HG02642 (cell line): ENCODE results near the gene KCNH4.
"Not testable (repeated sequence)": the region's sequence is repeated elsewhere in the genome, so short reads cannot be mapped to it uniquely, and the experiment has no call there.

Experiments used
- ATAC-seq: cut with Tn5 transposase; IDR thresholded peaks from one replicate; pipeline ENCODE4 v1.9.1; 2021; ENCODE audit warnings: mild to moderate bottlenecking; ENCODE audit not compliant: unreplicated experiment, poor library complexity

Gene KCNH4

GRCh38 chr17:42142371-42142896, 38.5 kb downstream of the KCNH4 start:
- no peak for ATAC-seq

DNA sequence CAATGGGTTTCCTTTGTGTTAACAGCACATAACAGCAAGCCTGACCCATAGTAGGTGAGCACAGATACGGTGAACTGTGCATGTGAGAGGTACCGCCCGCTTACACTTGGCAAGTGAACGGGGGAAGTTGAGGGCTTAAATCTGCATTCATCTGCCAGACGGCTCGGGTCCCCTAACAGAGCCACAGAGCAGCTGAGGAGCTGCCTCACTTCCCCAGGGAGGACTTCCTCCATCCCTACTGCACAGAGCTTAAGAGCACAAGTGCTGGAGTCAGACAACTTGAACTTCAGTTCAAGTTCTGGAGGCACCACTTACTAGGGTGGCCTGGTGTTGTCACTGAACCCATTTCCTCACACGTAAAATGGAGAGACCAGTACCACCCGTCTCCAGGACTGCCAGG, 39.6 kb downstream of the KCNH4 start:
- no peak for ATAC-seq

- ATAC-seq, result not testable (repeated sequence)
Measured at GRCh38 chr17:42140690-42141089, 40.3 kb downstream of the KCNH4 start.

DNA sequence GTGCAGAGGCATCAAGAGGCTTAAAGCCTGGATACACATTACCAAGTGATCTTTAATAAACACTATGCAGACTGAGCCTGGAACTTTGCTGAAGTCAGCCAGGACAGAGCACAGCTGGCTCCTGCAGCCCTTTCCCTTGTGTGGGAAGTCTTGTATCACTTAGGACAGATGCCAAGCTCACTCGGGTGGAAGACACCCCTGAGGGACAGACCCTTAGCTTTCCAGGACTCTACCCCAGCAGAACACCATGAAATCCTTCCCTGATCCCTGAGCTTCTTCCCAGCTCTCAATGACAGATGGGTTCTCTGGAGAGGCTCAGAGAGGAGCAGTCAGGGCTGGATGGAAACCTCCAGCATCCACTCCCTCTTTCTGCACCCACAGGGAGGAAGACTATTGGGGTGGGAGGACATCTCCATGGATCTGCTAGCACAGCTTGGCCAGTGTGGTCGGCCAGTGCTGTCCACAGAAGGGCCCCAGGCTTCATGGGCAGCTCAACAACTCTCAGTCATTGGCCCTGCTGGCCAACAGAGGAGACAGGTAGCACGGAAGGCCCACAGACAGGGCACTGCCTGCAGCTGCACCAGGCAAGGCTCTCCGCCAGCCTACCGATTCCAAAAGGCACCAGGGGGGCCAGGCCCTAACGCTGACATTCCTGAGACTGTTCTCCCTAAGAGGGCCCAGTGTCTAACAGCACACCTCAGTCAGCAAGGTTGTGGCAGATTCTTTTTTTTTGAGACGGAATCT, 42.0 kb downstream of the KCNH4 start:
- ATAC-seq, result no peak

DNA sequence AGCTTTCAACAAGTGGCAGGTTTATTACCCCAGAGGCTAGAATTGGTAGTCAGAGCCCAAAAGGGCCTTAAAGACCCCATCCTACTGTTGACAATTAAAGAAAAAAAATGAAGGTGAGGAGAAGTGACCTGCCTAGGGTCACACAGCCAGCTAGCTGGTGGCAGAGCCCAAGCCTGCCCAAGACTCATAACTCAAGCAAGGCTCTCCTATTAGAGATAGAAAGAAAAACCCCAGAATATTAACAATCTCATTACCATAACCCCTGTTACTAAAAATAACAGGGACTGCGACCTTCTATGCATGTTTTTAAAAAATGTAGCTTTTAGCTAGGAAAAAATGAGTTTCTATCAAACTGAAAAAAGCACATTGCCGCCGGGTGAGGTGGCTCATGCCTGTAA, 44.3 kb downstream of the KCNH4 start:
- no peak for ATAC-seq

GRCh38 chr17:42135664-42136653, 45.0 kb downstream of the KCNH4 start:
- ATAC-seq, result no peak

- no peak for ATAC-seq
Measured at GRCh38 chr17:42135151-42135550, 45.8 kb downstream of the KCNH4 start.

DNA sequence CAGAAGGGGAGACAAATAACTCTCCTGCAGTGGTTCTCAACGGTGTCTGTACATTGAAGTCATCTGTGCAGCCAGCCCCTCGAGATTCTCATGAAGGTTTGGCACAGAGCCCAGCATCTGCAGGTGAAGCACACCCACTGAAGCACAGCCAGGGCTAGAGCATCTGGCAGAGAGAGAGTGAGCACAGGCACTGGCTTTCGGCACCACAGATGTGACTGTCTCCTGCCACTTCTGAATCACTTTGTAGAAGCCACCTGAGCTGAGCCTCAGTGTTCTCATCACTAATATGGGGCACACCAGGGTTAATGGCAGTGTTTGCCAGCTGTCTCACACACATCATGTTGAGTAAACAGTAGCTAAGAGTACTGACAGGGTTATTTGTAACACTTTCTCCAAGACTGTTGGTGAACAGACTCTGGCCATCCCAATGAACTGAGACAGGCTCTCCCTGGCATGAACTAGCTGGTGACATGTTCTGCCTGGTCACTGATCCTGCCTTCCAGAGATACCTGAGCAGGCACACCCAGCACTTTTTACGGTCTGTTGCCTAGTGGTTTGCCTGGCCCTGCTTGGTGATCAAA, 47.4 kb downstream of the KCNH4 start:
- ATAC-seq, result peak; percentile 70

DNA sequence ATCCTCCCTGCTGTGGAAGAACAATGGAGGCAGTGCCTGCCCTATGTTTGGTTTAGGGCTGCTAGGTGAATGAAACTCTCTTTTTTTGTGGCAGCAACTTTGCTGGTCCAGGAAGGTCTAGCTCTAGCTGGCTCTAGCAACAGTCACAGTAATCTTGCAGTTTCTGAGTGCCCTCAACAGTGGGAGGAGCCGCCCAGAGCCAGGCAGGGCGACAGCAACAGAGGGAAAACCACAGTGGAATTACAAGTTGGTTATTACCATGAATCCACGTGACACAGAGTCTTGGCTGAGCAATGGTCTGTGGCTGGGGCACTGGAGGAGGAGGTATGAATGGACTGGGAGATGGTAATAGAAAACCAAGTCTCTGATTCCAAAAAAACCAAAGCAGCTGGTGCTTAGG, 48.0 kb downstream of the KCNH4 start:
- peak; percentile 39 for ATAC-seq

DNA sequence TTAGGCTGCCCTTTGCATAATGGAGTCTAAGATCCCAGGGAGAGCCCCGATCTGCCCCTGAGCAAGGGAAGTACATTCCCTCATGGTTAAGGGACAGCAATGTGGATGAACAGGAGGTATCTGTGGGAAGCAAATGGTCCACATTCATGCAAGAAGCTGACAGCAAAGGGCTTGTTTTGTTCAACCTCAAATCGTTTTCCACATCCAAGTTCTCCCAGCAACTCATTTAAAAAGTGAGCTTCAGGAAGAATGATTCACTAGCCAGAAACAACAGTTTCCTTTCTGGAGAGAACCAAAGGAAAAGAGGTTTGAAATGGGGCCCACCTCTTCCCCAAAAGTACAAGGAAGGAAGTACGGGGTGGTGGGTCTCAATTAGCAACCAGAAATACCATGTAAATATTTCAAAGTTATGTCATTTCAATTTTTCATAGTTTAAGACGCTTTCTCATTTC, 48.9 kb downstream of the KCNH4 start:
- no peak for ATAC-seq

DNA sequence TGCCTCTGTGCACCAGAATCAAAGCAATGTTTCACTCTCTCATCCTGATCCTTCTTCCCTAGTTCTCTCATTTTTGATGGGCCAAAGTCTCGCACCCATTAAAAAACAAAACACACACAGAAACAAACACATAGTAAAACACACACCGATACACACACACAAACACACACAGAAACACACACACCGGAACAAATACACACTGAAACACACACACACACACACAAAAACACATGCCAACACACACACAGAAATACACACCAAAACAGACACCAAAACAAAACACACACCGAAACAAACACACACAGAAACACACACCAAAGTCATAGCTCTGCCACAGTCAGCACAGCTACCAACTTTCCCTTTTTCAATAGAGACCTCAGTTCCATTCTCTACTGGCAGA, 49.7 kb downstream of the KCNH4 start:
- ATAC-seq, result no peak

DNA sequence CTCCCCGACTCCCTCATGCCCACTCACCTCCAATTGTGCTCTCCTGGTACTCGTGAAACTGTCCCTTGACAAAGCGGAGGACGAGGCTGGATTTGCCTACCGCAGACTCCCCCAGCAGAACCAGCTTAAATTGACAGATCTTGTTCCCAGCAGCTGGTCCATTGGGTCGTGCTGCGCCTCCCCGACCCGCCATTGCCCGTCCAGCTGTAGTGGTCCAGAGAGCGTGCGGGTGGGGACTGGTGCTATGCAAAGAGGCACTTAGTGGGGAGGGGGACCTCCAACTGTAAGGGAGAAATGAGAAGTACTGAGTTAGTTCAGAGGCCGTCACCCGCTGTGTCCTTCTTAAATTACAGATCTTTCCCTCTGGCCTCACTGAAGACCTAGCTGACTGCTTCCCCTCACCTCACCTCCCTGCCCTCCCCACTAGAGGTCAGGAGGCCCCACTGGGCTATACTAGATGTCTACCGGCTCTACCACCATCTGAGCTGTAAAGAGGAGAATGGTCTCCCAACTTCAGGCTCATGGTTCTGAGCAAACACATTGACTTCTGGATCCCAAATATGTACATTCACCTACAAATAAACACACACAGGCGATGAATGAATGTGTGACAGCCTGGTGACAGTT, 50.5 kb downstream of the KCNH4 start:
- no peak for ATAC-seq

GRCh38 chr17:42129109-42129837, 51.7 kb downstream of the KCNH4 start:
- ATAC-seq, result no peak

DNA sequence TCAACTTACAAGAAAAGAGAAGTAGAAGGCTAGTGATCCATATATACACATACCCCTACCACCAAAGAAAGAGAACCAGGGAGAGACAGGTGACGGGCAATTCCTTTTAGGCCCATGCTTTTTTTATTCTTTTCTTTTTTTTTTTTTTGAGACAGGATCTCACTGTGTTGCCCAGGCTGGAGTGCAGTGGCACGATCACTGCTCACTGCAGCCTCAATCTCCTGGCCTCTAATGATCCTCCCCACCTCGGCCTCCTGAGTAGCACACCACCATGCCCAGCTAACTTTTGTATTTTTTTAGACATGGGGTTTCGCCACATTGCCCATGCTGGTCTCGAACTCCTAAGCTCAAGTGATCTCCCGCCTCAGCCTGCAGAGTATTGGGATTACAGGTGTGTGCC, 53.5 kb downstream of the KCNH4 start:
- no peak for ATAC-seq

DNA sequence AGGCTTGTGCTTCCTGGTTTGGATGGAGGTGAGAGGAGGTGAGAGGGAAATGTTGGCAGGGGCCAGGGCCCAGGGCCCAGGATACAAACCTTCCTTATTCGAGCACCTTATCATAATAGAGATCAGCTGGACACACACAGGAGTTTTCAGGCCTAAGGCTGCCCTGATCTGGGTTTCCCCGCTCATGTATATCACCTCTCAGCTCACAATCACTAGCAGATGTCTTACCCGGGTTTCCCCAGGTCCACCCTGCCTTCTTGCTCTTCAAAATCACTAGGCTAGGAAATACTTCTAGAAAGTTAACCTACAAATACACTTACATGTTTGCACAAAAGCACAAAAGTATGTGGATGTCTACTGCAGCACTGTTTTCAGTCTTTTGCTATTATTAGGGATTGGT, 54.1 kb downstream of the KCNH4 start:
- ATAC-seq, result no peak

GRCh38 chr17:42125565-42125964, 55.4 kb downstream of the KCNH4 start:
- no peak for ATAC-seq

DNA sequence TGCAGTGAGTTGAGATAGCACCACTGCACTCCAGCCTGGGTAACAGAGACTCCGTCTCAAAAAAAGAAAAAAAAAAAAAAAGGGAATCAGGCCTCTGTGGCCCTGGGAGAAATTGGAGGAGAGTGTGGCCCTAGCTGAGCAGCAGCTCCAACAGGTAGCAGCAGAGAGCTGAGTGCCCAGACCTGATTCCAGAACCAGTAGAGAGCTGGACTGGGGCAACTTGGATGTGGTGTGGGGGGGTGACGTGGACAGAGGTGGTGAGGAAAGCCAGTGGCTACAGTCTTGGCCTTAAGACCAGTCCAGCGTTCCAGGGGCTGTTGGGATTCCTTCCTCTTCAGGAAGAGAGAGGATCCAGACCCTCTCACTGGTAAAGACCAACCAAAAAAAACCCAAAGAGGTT, 56.7 kb downstream of the KCNH4 start:
- ATAC-seq, result no peak

- no peak for ATAC-seq
Measured at GRCh38 chr17:42122371-42123303, 58.3 kb downstream of the KCNH4 start, which contains the start of gene HSPB9. HSPB9 (plus strand) TSS chr17:42122804; CDS start chr17:42122851, 47 bp downstream.
